Measurements from ENCODE around the gene TWF2. TPM values are rescaled to one million over a fixed set of nuclear protein-coding genes. Genes with fewer than 3 reads are reported as not detected.

Gene TWF2
- total and polyA plus RNA-seq, 2 of the 13 experiments (the other 11 are each of a cell fraction or from before 2014, with no cell fraction given): 45.5 to 108 TPM

DNA sequence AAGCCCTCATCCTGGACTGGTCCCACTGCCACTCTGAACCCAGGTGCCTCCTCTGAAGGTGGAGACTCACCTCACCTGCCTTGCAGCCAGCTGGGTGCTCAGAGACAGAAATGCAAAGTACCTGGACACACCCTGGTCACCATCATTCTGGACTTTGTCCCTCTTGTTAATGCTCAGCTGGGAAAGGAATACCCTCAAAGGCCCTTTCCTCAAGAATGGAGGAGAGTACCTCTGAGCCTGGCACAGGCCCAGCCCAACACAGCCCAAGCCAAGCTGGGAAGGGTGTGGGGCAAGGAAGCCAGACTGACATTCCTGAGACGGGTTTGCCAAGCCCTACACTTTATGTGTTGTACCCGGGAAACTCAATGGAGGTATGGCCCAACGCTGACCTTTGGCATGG lies 42.0 kb downstream of the TWF2 start:
- Histone ChIP-seq H2AFZ (ENCODE audit: low read length) (no peak overlapping the region), H3K4me3 (replicated peaks in 1 of 3; ENCODE audit: insufficient read depth in 1 of 3, low read depth in 2 of 3, low read length in 3 of 3) (peak overlapping the region in 2 of 3 experiments; percentile 50 to 94; a peak in 2 of 6 replicates), H3K9me3 (ENCODE audit: low read length) (no peaks in the 10 kb centered on the region), H3K27me3 (ENCODE audit: control insufficient read depth in 1 of 2, insufficient read depth in 2 of 2, low read length in 2 of 2) (0 out of 5 replicates have a peak, but pooled peaks cover 0 to 5% of the 10 kb centered on the region in 2 experiments), H3K9ac (ENCODE audit: insufficient read depth, low read depth, low read length) (peak overlapping the region; percentile 88), H3K79me2 (ENCODE audit: insufficient read depth, low read length) (peaks cover 11% of the 10 kb centered on the region), H3K36me3 (replicated peaks in 1 of 2; ENCODE audit: control insufficient read depth in 1 of 2, insufficient read depth in 2 of 2, low read length in 2 of 2) (peaks cover 0 to 13% of the 10 kb centered on the region in 2 experiments; a peak in 1 of 5 replicates), H3K27ac (ENCODE audit: extremely low read length, insufficient read depth, low read length) (no peak overlapping the region), H3K4me2 (ENCODE audit: low read depth, low read length) (peak overlapping the region; percentile 90), H3K4me1 (ENCODE audit: insufficient read depth, low read length) (peaks cover 61% of the 10 kb centered on the region), H4K20me1 (ENCODE audit: insufficient read depth, low read length) (no peaks in the 10 kb centered on the region)
- no peak for TF ChIP-seq NCOR1 (IDR thresholded peaks at IDR 0.05; ENCODE audit: borderline replicate concordance, low read length)
- TF ChIP-seq ARNT2 (CRISPR knock-in tag; IDR thresholded peaks at IDR 0.05; ENCODE audit: low read depth): no peak
- peak; percentile 5; the same call in 1 of the 2 replicates for TF ChIP-seq TBX2 (CRISPR knock-in tag; IDR thresholded peaks at IDR 0.05; ENCODE audit: borderline replicate concordance)
- 0 out of 2 replicates have a peak, but pooled peaks have one; percentile 23 for TF ChIP-seq HNRNPL (IDR thresholded peaks at IDR 0.05; ENCODE audit: low read depth, low read length)
- TF ChIP-seq, protein P1, sequence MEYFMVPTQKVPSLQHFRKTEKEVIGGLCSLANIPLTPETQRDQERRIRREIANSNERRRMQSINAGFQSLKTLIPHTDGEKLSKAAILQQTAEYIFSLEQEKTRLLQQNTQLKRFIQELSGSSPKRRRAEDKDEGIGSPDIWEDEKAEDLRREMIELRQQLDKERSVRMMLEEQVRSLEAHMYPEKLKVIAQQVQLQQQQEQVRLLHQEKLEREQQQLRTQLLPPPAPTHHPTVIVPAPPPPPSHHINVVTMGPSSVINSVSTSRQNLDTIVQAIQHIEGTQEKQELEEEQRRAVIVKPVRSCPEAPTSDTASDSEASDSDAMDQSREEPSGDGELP (IDR thresholded peaks at IDR 0.05; ENCODE audit: borderline replicate concordance, low read depth): peak; percentile 22; the same call in 1 of the 2 replicates
- TF ChIP-seq SP140L (CRISPR knock-in tag; IDR thresholded peaks at IDR 0.05; ENCODE audit: borderline replicate concordance): no peak
- TF ChIP-seq, protein P2, sequence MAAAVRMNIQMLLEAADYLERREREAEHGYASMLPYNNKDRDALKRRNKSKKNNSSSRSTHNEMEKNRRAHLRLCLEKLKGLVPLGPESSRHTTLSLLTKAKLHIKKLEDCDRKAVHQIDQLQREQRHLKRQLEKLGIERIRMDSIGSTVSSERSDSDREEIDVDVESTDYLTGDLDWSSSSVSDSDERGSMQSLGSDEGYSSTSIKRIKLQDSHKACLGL (CRISPR knock-in tag; IDR thresholded peaks at IDR 0.05): 0 out of 2 replicates have a peak, but pooled peaks have one; percentile 13
- POLR2A ChIA-PET: interaction anchor here (0.8 to 4.3 kb wide), 9 partner anchors 8 to 90 kb away, joined by 3 to 24 read pairs (median 4); partner anchors contain the start of genes GLYCTK and POC1A
- no peak; the same call in 2 of the 3 replicates for ATAC-seq
- DNase-seq (ENCODE audit: low spot score): no peak
- no peak for FAIRE-seq
- no TSS peak for BruUV-seq (replicated peaks)
- CTCF ChIA-PET (ENCODE audit: low intra/inter-chr PET ratio, low total read pairs): no interaction called here
- in situ Hi-C loops (cut with HindIII; ENCODE audit: extremely low pct_ligation_motif_present, low pct_unique_long_range_greater_than_20kb): no loop called here
- intact Hi-C loops (cut with micrococcal nuclease; ENCODE audit: unreplicated experiment): loop anchor here (1.0 kb wide), 1 partner anchor 20 kb away; no protein-coding TSS in a partner anchor
- no CpG with 5 or more reads among the region's 3 CpGs for WGBS (ENCODE audit: low lambda C conversion rate)
